H9 (cell line): ENCODE measurements around the gene CASP8AP2. TPM values are rescaled to one million over a fixed set of nuclear protein-coding genes. Genes with fewer than 3 reads are reported as not detected.

ENCODE experiments used
- DNase-seq: peaks from one replicate; pipeline ENCODE4 v3.0.0-alpha.2; 2017
- H2AFZ ChIP-seq: one replicate; pipeline ENCODE4 v1.6.1; 2013; ENCODE audit warnings: mild to moderate bottlenecking, low read length, control low read depth, moderate library complexity
- H2AK5ac ChIP-seq: 2 replicates; pipeline ENCODE4 v1.6.1; 2013; ENCODE audit warnings: low read length, control low read depth, mixed read lengths; ENCODE audit not compliant: insufficient read length
- H2BK120ac ChIP-seq: one replicate; pipeline ENCODE4 v1.6.1; 2013; ENCODE audit warnings: low read depth, mild to moderate bottlenecking, low read length, control low read depth, inconsistent platforms; ENCODE audit not compliant: poor library complexity, severe bottlenecking
- H2BK12ac ChIP-seq: 2 replicates; pipeline ENCODE4 v1.6.1; 2013; ENCODE audit warnings: low read length, control low read depth, mixed read lengths, low read depth; ENCODE audit not compliant: insufficient read length
- H2BK15ac ChIP-seq: 2 replicates; pipeline ENCODE4 v1.6.1; 2013; ENCODE audit warnings: low read depth, low read length, control low read depth
- H2BK20ac ChIP-seq: one replicate; pipeline ENCODE4 v1.6.1; 2013; ENCODE audit warnings: low read depth, mild to moderate bottlenecking, low read length, control low read depth, inconsistent platforms; ENCODE audit not compliant: poor library complexity, severe bottlenecking
- H2BK5ac ChIP-seq: 2 replicates; pipeline ENCODE4 v1.6.1; 2013; ENCODE audit warnings: low read length, control low read depth, mixed read lengths; ENCODE audit not compliant: insufficient read length
- H3K14ac ChIP-seq: 2 replicates; pipeline ENCODE4 v1.6.1; 2013; ENCODE audit warnings: low read length, control low read depth; ENCODE audit not compliant: insufficient read depth
- H3K18ac ChIP-seq: 2 replicates; pipeline ENCODE4 v1.6.1; 2013; ENCODE audit warnings: low read depth, mild to moderate bottlenecking, mixed read lengths, low read length, control low read depth; ENCODE audit not compliant: insufficient read length
- H3K23ac ChIP-seq: 2 replicates; pipeline ENCODE4 v1.6.1; 2013; ENCODE audit warnings: low read length, control low read depth, mixed read lengths, low read depth; ENCODE audit not compliant: insufficient read length
- H3K23me2 ChIP-seq: 2 replicates; pipeline ENCODE4 v1.6.1; 2013; ENCODE audit warnings: low read depth, mild to moderate bottlenecking, mixed read lengths, low read length, control low read depth; ENCODE audit not compliant: insufficient read length, poor library complexity, severe bottlenecking
- H3K27ac ChIP-seq: 2 replicates; pipeline ENCODE4 v1.5.1; 2013; ENCODE audit warnings: low read length, control low read depth, mixed read lengths, low read depth; ENCODE audit not compliant: insufficient read length
- H3K27me3 ChIP-seq: 2 replicates; pipeline ENCODE4 v1.6.1; 2013; ENCODE audit warnings: low read length, control low read depth, inconsistent platforms; ENCODE audit not compliant: insufficient read depth
- H3K4ac ChIP-seq: 2 replicates; pipeline ENCODE4 v1.6.1; 2013; ENCODE audit warnings: low read depth, mild to moderate bottlenecking, control low read depth, inconsistent platforms, low read length, moderate library complexity
- H3K4me1 ChIP-seq: 2 replicates; pipeline ENCODE4 v1.6.1; 2013; ENCODE audit warnings: low read length, control low read depth, inconsistent platforms; ENCODE audit not compliant: insufficient read depth
- H3K4me2 ChIP-seq: 2 replicates; pipeline ENCODE4 v1.6.1; 2013; ENCODE audit warnings: low read length, control low read depth, mixed read lengths; ENCODE audit not compliant: insufficient read length, insufficient read depth
- H3K56ac ChIP-seq: 2 replicates; pipeline ENCODE4 v1.6.1; 2013; ENCODE audit warnings: low read depth, mild to moderate bottlenecking, mixed read lengths, low read length, control low read depth; ENCODE audit not compliant: insufficient read length
- H3K79me1 ChIP-seq: 2 replicates; pipeline ENCODE4 v1.6.1; 2013; ENCODE audit warnings: low read depth, mild to moderate bottlenecking, moderate library complexity, low read length, control low read depth, inconsistent platforms; ENCODE audit not compliant: insufficient read depth, poor library complexity, severe bottlenecking
- H3K79me2 ChIP-seq: 2 replicates; pipeline ENCODE4 v1.6.1; 2013; ENCODE audit warnings: low read length, control low read depth, inconsistent platforms; ENCODE audit not compliant: insufficient read depth
- H3K9ac ChIP-seq: 2 replicates; pipeline ENCODE4 v1.6.1; 2013; ENCODE audit warnings: low read length, control low read depth, mixed read lengths; ENCODE audit not compliant: insufficient read length; ENCODE audit errors: extremely low read depth
- H3K9me3 ChIP-seq: one replicate; pipeline ENCODE4 v1.6.1; 2013; ENCODE audit warnings: low read depth, low read length, inconsistent platforms; ENCODE audit not compliant: control insufficient read depth
- H3T11ph ChIP-seq: one replicate; pipeline ENCODE4 v1.6.1; 2013; ENCODE audit warnings: mild to moderate bottlenecking, low read length, control low read depth, inconsistent platforms
- H4K20me1 ChIP-seq: one replicate; pipeline ENCODE4 v1.6.1; 2013; ENCODE audit not compliant: control insufficient read depth, insufficient read length, insufficient read depth
- H4K5ac ChIP-seq: 2 replicates; pipeline ENCODE4 v1.6.1; 2013; ENCODE audit warnings: low read depth, mild to moderate bottlenecking, mixed read lengths, low read length, control low read depth; ENCODE audit not compliant: insufficient read length
- H4K8ac ChIP-seq: replicated peaks from 2 replicates; pipeline ENCODE4 v1.6.1; 2013; ENCODE audit warnings: low read length, control low read depth, mixed read lengths, low read depth; ENCODE audit not compliant: insufficient read length
- H4K91ac ChIP-seq: 2 replicates; pipeline ENCODE4 v1.6.1; 2013; ENCODE audit warnings: low read depth, mild to moderate bottlenecking, moderate library complexity, mixed read lengths, low read length, control low read depth; ENCODE audit not compliant: insufficient read length
- H3K27ac Mint-ChIP-seq, 3 experiments: 2 replicates in 2 of 3; 3 replicates in 1 of 3; pipeline ENCODE4 v1.8.0; 2020 to 2021; ENCODE audit warnings: mixed read lengths in 3 of 3, mild to moderate bottlenecking in 1 of 3, moderate library complexity in 1 of 3
- H3K27me3 Mint-ChIP-seq: 2 replicates; pipeline ENCODE4 v1.8.0; 2021; ENCODE audit warnings: low read depth, mild to moderate bottlenecking, moderate library complexity, mixed read lengths
- H3K36me3 Mint-ChIP-seq, 3 experiments: 2 replicates in 2 of 3; 3 replicates in 1 of 3; pipeline ENCODE4 v1.8.0; 2020 to 2021; ENCODE audit warnings: low read depth in 3 of 3, mixed read lengths in 3 of 3; ENCODE audit not compliant: insufficient read depth in 1 of 3
- H3K4me1 Mint-ChIP-seq, 2 experiments: 2 replicates each; pipeline ENCODE4 v1.8.0; 2020; ENCODE audit warnings: mixed read lengths in 2 of 2
- H3K4me3 Mint-ChIP-seq, 2 experiments: 2 replicates in 1 of 2; 3 replicates in 1 of 2; pipeline ENCODE4 v1.8.0; 2020 to 2021; ENCODE audit warnings: mild to moderate bottlenecking in 2 of 2, mixed read lengths in 2 of 2, moderate library complexity in 1 of 2
- H3K9me3 Mint-ChIP-seq, 2 experiments: 2 replicates in 1 of 2; 3 replicates in 1 of 2; pipeline ENCODE4 v1.8.0; 2020; ENCODE audit warnings: mild to moderate bottlenecking in 2 of 2, mixed read lengths in 2 of 2, moderate library complexity in 1 of 2
- CTCF ChIP-seq: fragments of 200-600 bp; sonication (generic); conservative IDR thresholded peaks from 3 replicates; pipeline ENCODE4 v1.8.0; 2021; ENCODE audit warnings: antibody characterized with exemption, mild to moderate bottlenecking
- WGBS: extraction: QIAGEN DNeasy Blood & Tissue Kit; methylation state at CpG from one replicate; pipeline ENCODE4 v1.1.7; 2013; ENCODE audit warnings: missing lambda C conversion rate, low lambda C conversion rate, mixed read lengths; ENCODE audit not compliant: insufficient read length; ENCODE audit errors: extremely low coverage; 5-methylcytosine and 5-hydroxymethylcytosine counted together
- total RNA-seq: library from RNA; stranded (reverse); gene quantifications from 2 replicates; pipeline ENCODE4 v1.2.1, GENCODE V29; 2021

CASP8AP2 gene
- total RNA-seq, 1 experiment from 2014 or later = 33.6 TPM

GRCh38 chr6:89784838-89785237 lies 44.8 kb upstream of the CASP8AP2 start:
- Histone ChIP-seq H3K4me1 (no peaks in the 10 kb centered on the region), H3K79me1 (peaks cover 3% of the 10 kb centered on the region), H3K23ac (no peak overlapping the region), H3K18ac (no peak overlapping the region), H4K20me1 (no peaks in the 10 kb centered on the region), H3K79me2 (no peaks in the 10 kb centered on the region), H2BK20ac (no peak overlapping the region), H2BK120ac (no peak overlapping the region), H3K56ac (no peak overlapping the region), H3K27me3 (no peaks in the 10 kb centered on the region), H4K5ac (no peak overlapping the region), H3K14ac (no peak overlapping the region), H4K8ac (no peak overlapping the region), H3T11ph (no peak overlapping the region), H3K4me2 (no peak overlapping the region), H2BK12ac (no peak overlapping the region), H3K9me3 (no peaks in the 10 kb centered on the region), H2AK5ac (no peak overlapping the region), H2AFZ (no peak overlapping the region), H3K27ac (no peak overlapping the region), H2BK5ac (no peak overlapping the region), H3K4ac (no peak overlapping the region), H2BK15ac (no peak overlapping the region), H3K9ac (no peak overlapping the region), H4K91ac (no peak overlapping the region), H3K23me2 (no peaks in the 10 kb centered on the region)
- DNase-seq = no peak
- Mint-ChIP-seq H3K27ac (no peak overlapping the region), H3K9me3 (peaks cover 2 to 5% of the 10 kb centered on the region in 2 experiments; a peak in 2 of 5 replicates), H3K36me3 (peaks cover 80 to 91% (median 90%) of the 10 kb centered on the region in 3 experiments), H3K27me3 (no peaks in the 10 kb centered on the region), H3K4me3 (no peak overlapping the region), H3K4me1 (no peaks in the 10 kb centered on the region)
- no peak for TF ChIP-seq CTCF
- WGBS = no CpG with 5 or more reads among the region's 6 CpGs
